Osteocyte (in vitro differentiated cells): ENCODE results near the gene SLC6A18. TPM values are rescaled to one million over a fixed set of nuclear protein-coding genes. Genes with fewer than 3 reads are reported as not detected.

Experiments used
- DNase-seq: peaks from one replicate; pipeline ENCODE4 v3.0.0; 2021; ENCODE audit warnings: mixed read lengths; ENCODE audit not compliant: unreplicated experiment; ENCODE audit errors: extremely low spot score
- H3K27ac Mint-ChIP-seq: one replicate; pipeline ENCODE4 v1.8.0; 2021; ENCODE audit warnings: mild to moderate bottlenecking, mixed read lengths; ENCODE audit not compliant: unreplicated experiment
- H3K27me3 Mint-ChIP-seq: one replicate; pipeline ENCODE4 v1.8.0; 2021; ENCODE audit warnings: mixed read lengths; ENCODE audit not compliant: unreplicated experiment
- H3K36me3 Mint-ChIP-seq: one replicate; pipeline ENCODE4 v1.8.0; 2021; ENCODE audit warnings: mixed read lengths; ENCODE audit not compliant: unreplicated experiment
- H3K4me1 Mint-ChIP-seq: one replicate; pipeline ENCODE4 v1.8.0; 2021; ENCODE audit warnings: mixed read lengths; ENCODE audit not compliant: unreplicated experiment
- H3K4me3 Mint-ChIP-seq: one replicate; pipeline ENCODE4 v1.8.0; 2021; ENCODE audit warnings: mild to moderate bottlenecking, moderate library complexity, mixed read lengths; ENCODE audit not compliant: unreplicated experiment
- H3K9me3 Mint-ChIP-seq: one replicate; pipeline ENCODE4 v1.8.0; 2021; ENCODE audit warnings: mixed read lengths; ENCODE audit not compliant: unreplicated experiment
- CTCF ChIP-seq: fragments of 200-600 bp; sonication (generic); IDR thresholded peaks from 2 replicates; pipeline ENCODE4 v1.5.0; 2021; ENCODE audit warnings: antibody characterized with exemption, mild to moderate bottlenecking, moderate library complexity
- long read RNA-seq: library from polyadenylated mRNA; unstranded; transcript quantifications from one replicate; pipeline ENCODE4 v2.0.0, GENCODE V29; 2021
- total RNA-seq: library from RNA; stranded (reverse); gene quantifications from 2 replicates; pipeline ENCODE4 v1.2.1, GENCODE V29; 2021

SLC6A18 gene
- total RNA-seq, result not detected in 2 replicates
- long read RNA-seq, result 0 reads

GRCh38 chr5:1225081-1225480 lies at the start of gene SLC6A18:
Gene SLC6A18, plus strand, starts transcription at chr5:1225381. Its CDS starts 97 bp downstream, at chr5:1225478.
- no peaks in the 10 kb centered on the region for H3K9me3 Mint-ChIP-seq
- DNase-seq, result no peak
- no peak for TF ChIP-seq CTCF
- no peaks in the 10 kb centered on the region for H3K36me3 Mint-ChIP-seq
- H3K4me3 Mint-ChIP-seq, result no peak within 1 kb of the TSS
- no peak within 1 kb of the TSS for H3K27ac Mint-ChIP-seq
- no peaks in the 10 kb centered on the region for H3K27me3 Mint-ChIP-seq
- no peaks in the 10 kb centered on the region for H3K4me1 Mint-ChIP-seq

GRCh38 chr5:1175801-1176472 lies 49.2 kb upstream of the SLC6A18 start:
- no peak overlapping the region for H3K27ac Mint-ChIP-seq
- H3K9me3 Mint-ChIP-seq, result no peaks in the 10 kb centered on the region
- H3K4me1 Mint-ChIP-seq, result no peaks in the 10 kb centered on the region
- TF ChIP-seq CTCF, result no peak
- H3K27me3 Mint-ChIP-seq, result peaks cover 4% of the 10 kb centered on the region
- no peak overlapping the region for H3K4me3 Mint-ChIP-seq
- no peak for DNase-seq
- no peaks in the 10 kb centered on the region for H3K36me3 Mint-ChIP-seq

- Mint-ChIP-seq H3K27ac (no peak overlapping the region), H3K4me3 (no peak overlapping the region), H3K4me1 (no peaks in the 10 kb centered on the region), H3K36me3 (no peaks in the 10 kb centered on the region), H3K9me3 (no peaks in the 10 kb centered on the region), H3K27me3 (no peaks in the 10 kb centered on the region)
- DNase-seq, result no peak
- TF ChIP-seq CTCF, result no peak
These were observed 48.4 kb upstream of the SLC6A18 start for GRCh38 chr5:1176473-1177391.

GRCh38 chr5:1177826-1178528 lies 47.2 kb upstream of the SLC6A18 start:
- H3K27me3 Mint-ChIP-seq, result peaks cover 6% of the 10 kb centered on the region
- no peak overlapping the region for H3K27ac Mint-ChIP-seq
- no peaks in the 10 kb centered on the region for H3K36me3 Mint-ChIP-seq
- H3K9me3 Mint-ChIP-seq, result no peaks in the 10 kb centered on the region
- TF ChIP-seq CTCF, result no peak
- no peak for DNase-seq
- H3K4me3 Mint-ChIP-seq, result no peak overlapping the region
- no peaks in the 10 kb centered on the region for H3K4me1 Mint-ChIP-seq
